HepG2 (cell line): ENCODE data around the gene FGA. TPM values are rescaled to one million over a fixed set of nuclear protein-coding genes. Genes with fewer than 3 reads are reported as not detected.

ENCODE experiments used
- CCDC6 ChIP-seq: sonication (generic); formaldehyde crosslinking; IDR thresholded peaks from 2 replicates; pipeline ENCODE4 v1.8.1; 2022; ENCODE audit warnings: mild to moderate bottlenecking, missing genetic modification reagents, moderate library complexity
- CREM ChIP-seq, 2 experiments: sonication (generic) in 1 of 2; formaldehyde crosslinking in 1 of 2; IDR thresholded peaks; 2 replicates each; pipeline versions ENCODE4 v1.4.0 to v1.6.1; 2016 to 2020; ENCODE audit warnings: antibody characterized with exemption in 1 of 2, mild to moderate bottlenecking in 1 of 2, missing genetic modification reagents in 1 of 2
- DPF2 ChIP-seq: sonication (generic); formaldehyde crosslinking; IDR thresholded peaks from 2 replicates; pipeline ENCODE4 v1.4.0; 2020; ENCODE audit warnings: mild to moderate bottlenecking, low read depth, missing genetic modification reagents, borderline replicate concordance
- FOXP1 ChIP-seq, 2 experiments: fragments of 450-650 bp in 1 of 2; IDR thresholded peaks; 2 replicates each; pipeline ENCODE4 v1.6.1; 2017 to 2018; ENCODE audit warnings: antibody characterized with exemption in 1 of 2
- GTF2F1 ChIP-seq: fragments of 150-350 bp; IDR thresholded peaks from 2 replicates; pipeline ENCODE4 v1.6.1; 2014; ENCODE audit warnings: low read length
- ISX ChIP-seq: sonication (generic); formaldehyde crosslinking; conservative IDR thresholded peaks from 2 replicates; pipeline ENCODE4 v1.5.0; 2020; ENCODE audit warnings: missing genetic modification reagents
- KDM2A ChIP-seq: sonication (generic); formaldehyde crosslinking; IDR thresholded peaks from 2 replicates; pipeline ENCODE4 v1.4.0; 2020; ENCODE audit warnings: low read depth, missing genetic modification reagents, borderline replicate concordance
- NFE2 ChIP-seq: sonication (generic); formaldehyde crosslinking; IDR thresholded peaks from 2 replicates; pipeline ENCODE4 v1.4.0; 2020; ENCODE audit warnings: missing genetic modification reagents
- SALL1 ChIP-seq: sonication (generic); formaldehyde crosslinking; IDR thresholded peaks from 2 replicates; pipeline ENCODE4 v1.8.0; 2022; ENCODE audit warnings: mild to moderate bottlenecking, missing genetic modification reagents
- SIN3B ChIP-seq: fragments of 150-350 bp; IDR thresholded peaks from 2 replicates; pipeline ENCODE4 v1.6.1; 2014; ENCODE audit warnings: low read length
- SNAPC5 ChIP-seq: sonication (generic); formaldehyde crosslinking; IDR thresholded peaks from 2 replicates; pipeline ENCODE4 v1.8.1; 2023; ENCODE audit warnings: mild to moderate bottlenecking, missing genetic modification reagents, borderline replicate concordance
- ZBTB40 ChIP-seq, 2 experiments: fragments of 450-650 bp in 1 of 2; sonication (generic) in 1 of 2; formaldehyde crosslinking in 1 of 2; IDR thresholded peaks; 2 replicates each; pipeline versions ENCODE4 v1.6.1 to v1.8.0; 2016 to 2022; ENCODE audit warnings: antibody characterized with exemption in 1 of 2, mild to moderate bottlenecking in 1 of 2, missing genetic modification reagents in 1 of 2
- polyA plus RNA-seq, 8 experiments: library from polyadenylated mRNA; depleted of rRNA in 3 of 8; stranded (reverse) in 7 of 8; unstranded in 1 of 8; fragments of >200 nt; fragmentation: Illumina TruSeq in 4 of 8; extraction: Trizol in 4 of 8; gene quantifications; 2 replicates each; pipeline versions ENCODE4 v1.2.1 to v1.2.3, GENCODE V29; 2011 to 2016; ENCODE audit warnings: low read depth in 4 of 8, missing spikeins in 1 of 8, mixed read lengths in 1 of 8; ENCODE audit not compliant: insufficient read depth in 1 of 8
- total RNA-seq, 5 experiments: library from RNA; depleted of rRNA; stranded (reverse); fragments of >200 nt; fragmentation: Illumina TruSeq; extraction: Trizol; gene quantifications; 2 replicates each; pipeline ENCODE4 v1.2.3, GENCODE V29; 2016; ENCODE audit warnings: low read depth in 1 of 5
- TF ChIP-seq, protein P1 (sequence below), 2 experiments: sonication (generic) in 1 of 2; formaldehyde crosslinking in 1 of 2; IDR thresholded peaks; 2 replicates each; pipeline versions ENCODE4 v1.5.1 to v1.6.1; 2011 to 2020; ENCODE audit warnings: borderline replicate concordance in 1 of 2, low read depth in 1 of 2, low read length in 1 of 2, mild to moderate bottlenecking in 1 of 2, missing genetic modification reagents in 1 of 2, moderate library complexity in 1 of 2

Gene FGA
- total and polyA plus RNA-seq, 2 of the 13 experiments (the other 11 are each of a cell fraction or from before 2014, with no cell fraction given): 640 to 1,523 TPM

DNA sequence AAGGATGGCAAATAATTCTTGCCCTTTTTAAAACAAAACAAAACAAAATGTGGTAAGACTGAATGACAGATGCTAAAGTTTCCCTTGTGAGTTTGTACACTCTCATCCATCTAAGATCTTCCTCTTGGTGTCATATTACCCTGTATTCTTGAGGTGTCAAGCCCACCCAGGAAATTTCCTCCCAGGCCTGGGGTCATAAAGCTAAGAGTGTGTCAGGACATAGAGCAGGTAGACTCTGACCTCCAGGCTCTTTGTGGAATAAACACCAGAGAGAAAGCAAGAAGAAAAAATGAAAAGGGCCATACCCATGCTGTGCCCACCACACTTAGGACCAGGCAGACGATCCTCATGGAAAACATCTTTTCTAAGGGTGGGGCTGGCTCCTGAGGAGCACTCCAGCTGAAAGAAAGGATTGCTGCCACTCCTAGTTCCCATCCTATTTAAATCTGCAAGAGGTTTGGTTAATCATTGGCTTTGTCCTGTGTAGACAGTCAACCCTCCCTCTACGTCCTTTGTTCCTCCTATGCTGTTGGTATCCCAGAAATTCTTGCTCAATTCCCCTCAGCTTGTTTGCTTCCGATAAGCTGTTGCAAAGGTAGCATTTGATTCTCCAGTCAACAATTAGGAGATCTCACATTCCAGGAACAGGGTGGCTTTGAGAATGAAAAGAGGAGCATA, at the start of gene FGA (continued):
- TF ChIP-seq KDM2A (CRISPR knock-in tag) (no peak; the same call in 1 of the 2 replicates), CREM (IDR thresholded peaks at IDR 0.05) (peak; percentile 95), CREM (CRISPR knock-in tag; IDR thresholded peaks at IDR 0.05) (no peak), ISX (CRISPR knock-in tag) (no peak; the same call in 1 of the 2 replicates), NFE2 (CRISPR knock-in tag) (no peak), SIN3B (0 out of 2 replicates have a peak, but pooled peaks have one; percentile 33), FOXP1 (IDR thresholded peaks at IDR 0.05) (peak; percentile 87), FOXP1 (CRISPR knock-in tag; IDR thresholded peaks at IDR 0.05) (peak; percentile 99), SNAPC5 (peak; percentile 58; the same call in 1 of the 2 replicates), GTF2F1 (no peak; the same call in 1 of the 2 replicates), SALL1 (CRISPR knock-in tag) (peak; percentile 98), ZBTB40 (IDR thresholded peaks at IDR 0.05) (no peak), ZBTB40 (CRISPR knock-in tag; IDR thresholded peaks at IDR 0.05) (no peak; the same call in 1 of the 2 replicates), DPF2 (CRISPR knock-in tag) (peak; percentile 94), CCDC6 (CRISPR knock-in tag) (no peak)
- TF ChIP-seq, protein P1, sequence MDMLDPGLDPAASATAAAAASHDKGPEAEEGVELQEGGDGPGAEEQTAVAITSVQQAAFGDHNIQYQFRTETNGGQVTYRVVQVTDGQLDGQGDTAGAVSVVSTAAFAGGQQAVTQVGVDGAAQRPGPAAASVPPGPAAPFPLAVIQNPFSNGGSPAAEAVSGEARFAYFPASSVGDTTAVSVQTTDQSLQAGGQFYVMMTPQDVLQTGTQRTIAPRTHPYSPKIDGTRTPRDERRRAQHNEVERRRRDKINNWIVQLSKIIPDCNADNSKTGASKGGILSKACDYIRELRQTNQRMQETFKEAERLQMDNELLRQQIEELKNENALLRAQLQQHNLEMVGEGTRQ (IDR thresholded peaks at IDR 0.05; ENCODE audit: low read depth, low read length): no peak
- TF ChIP-seq, protein P1 (CRISPR knock-in tag; IDR thresholded peaks at IDR 0.05; ENCODE audit: borderline replicate concordance): no peak
